Bronchial epithelial cell (primary cell): ENCODE results near the gene HAUS2. TPM values are rescaled to one million over a fixed set of nuclear protein-coding genes. Genes with fewer than 3 reads are reported as not detected.

Experiments
- DNase-seq: peaks from one replicate; pipeline ENCODE4 v3.0.0-alpha.2; 2010; ENCODE audit warnings: low read depth
- FAIRE-seq: peaks from 2 replicates; lab custom pipeline; 2011; peaks lifted over from hg19 to GRCh38; lab: Jason Lieb, UNC
- H3K27me3 ChIP-seq: 2 replicates; pipeline ENCODE4 v1.5.1; 2011; ENCODE audit warnings: low read length; ENCODE audit not compliant: control insufficient read depth, insufficient read depth
- H3K36me3 ChIP-seq: 2 replicates; pipeline ENCODE4 v1.5.1; 2011; ENCODE audit warnings: low read length; ENCODE audit not compliant: control insufficient read depth, insufficient read depth
- H3K4me3 ChIP-seq: 2 replicates; pipeline ENCODE4 v1.5.1; 2011; ENCODE audit warnings: mild to moderate bottlenecking, low read depth, low read length, control low read depth
- CTCF ChIP-seq: IDR thresholded peaks from 2 replicates; pipeline ENCODE4 v1.5.1; 2011; ENCODE audit warnings: mild to moderate bottlenecking, moderate library complexity, low read length, control low read depth, inconsistent platforms; ENCODE audit not compliant: insufficient read depth, severe bottlenecking
- total RNA-seq: library from RNA; depleted of rRNA; stranded (reverse); fragments of >200 nt; gene quantifications from 2 replicates; pipeline ENCODE4 v1.2.1, GENCODE V29; 2014

Gene HAUS2
- total RNA-seq, 1 donor from 2014 or later = 28.2 TPM

DNA sequence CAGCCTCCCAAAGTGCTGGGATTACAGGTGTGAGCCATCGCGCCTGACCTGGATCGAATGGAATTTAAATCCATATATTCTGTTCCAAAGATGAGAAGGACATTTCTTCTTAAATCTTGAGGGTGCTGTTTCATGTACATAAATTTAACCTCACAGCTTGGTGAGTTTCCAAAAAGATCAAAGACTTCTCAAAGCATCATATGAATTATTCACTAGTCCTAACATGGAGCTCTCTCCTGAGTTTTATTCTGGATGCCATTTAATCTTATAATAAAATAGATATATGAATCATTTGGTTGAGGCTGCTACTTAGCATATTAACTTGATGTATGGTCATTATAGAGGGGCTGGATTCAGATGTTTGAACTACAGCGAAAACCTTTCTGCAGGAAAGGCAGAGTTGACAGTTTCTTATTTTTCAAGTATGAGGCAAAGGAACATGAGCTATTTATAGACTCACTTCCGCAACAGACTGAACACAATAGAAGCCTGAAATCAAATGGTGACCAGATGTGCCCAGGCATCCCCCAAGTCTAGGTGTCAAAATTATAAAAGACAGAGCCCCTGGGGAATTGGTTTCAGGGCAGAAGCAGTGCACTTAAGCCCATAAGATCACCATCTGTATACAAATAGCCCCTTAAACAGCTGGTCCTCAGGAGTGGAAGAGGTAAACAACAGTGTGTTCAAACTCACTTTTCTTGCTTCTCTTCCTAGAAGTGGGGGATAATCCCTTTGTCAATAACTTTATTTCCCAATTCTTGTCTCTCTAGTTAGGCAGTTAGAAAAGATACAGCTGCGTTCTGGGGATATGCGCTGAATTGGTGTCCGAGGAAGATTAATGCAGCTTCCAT is 56.5 kb downstream of the HAUS2 start:
- TF ChIP-seq CTCF = no peak
- no peaks in the 10 kb centered on the region for H3K36me3 ChIP-seq
- FAIRE-seq (no peak), DNase-seq (no peak)
- no peak overlapping the region for H3K4me3 ChIP-seq
- H3K27me3 ChIP-seq = no peaks in the 10 kb centered on the region

DNA sequence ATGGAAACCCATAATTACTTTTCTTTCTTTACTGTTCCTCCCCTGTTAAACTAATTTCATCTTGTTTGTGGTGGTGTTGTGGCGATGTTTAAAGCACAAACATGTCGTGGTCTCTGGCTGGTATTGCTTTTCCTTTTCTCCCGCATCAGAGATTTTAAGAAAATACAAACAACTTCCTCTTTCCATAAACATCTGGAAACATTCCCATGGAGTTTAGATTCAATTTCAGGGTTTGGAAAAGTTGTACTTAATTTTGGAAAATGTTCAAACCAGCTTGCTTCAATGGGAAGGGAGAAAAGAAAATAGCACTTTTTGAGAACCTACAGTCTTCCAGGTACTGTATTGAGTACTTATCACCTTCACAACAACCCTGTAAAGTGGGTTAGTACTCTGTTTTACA is 57.2 kb downstream of the HAUS2 start:
- DNase-seq = no peak
- Histone ChIP-seq H3K36me3 (no peaks in the 10 kb centered on the region), H3K4me3 (no peak overlapping the region), H3K27me3 (no peaks in the 10 kb centered on the region)
- TF ChIP-seq CTCF = no peak
- no peak for FAIRE-seq

- no peaks in the 10 kb centered on the region for H3K36me3 ChIP-seq
- TF ChIP-seq CTCF = no peak
- DNase-seq = no peak
- no peak for FAIRE-seq
- H3K4me3 ChIP-seq = no peak overlapping the region
- no peaks in the 10 kb centered on the region for H3K27me3 ChIP-seq
These were observed 59.5 kb downstream of the HAUS2 start for GRCh38 chr15:42608110-42608531.

- FAIRE-seq = no peak
- DNase-seq = no peak
These were observed 60.3 kb downstream of the HAUS2 start for GRCh38 chr15:42608752-42609488.

GRCh38 chr15:42611532-42611931 is 62.9 kb downstream of the HAUS2 start:
- Histone ChIP-seq H3K4me3 (no peak overlapping the region), H3K27me3 (no peaks in the 10 kb centered on the region), H3K36me3 (no peaks in the 10 kb centered on the region)
- TF ChIP-seq CTCF = no peak
- DNase-seq (no peak), FAIRE-seq (no peak)

More at GRCh38 chr15:42608752-42609488, 60.3 kb downstream of the HAUS2 start:
- Histone ChIP-seq H3K4me3 (no peak overlapping the region), H3K27me3 (no peaks in the 10 kb centered on the region), H3K36me3 (no peaks in the 10 kb centered on the region)
- TF ChIP-seq CTCF = no peak
